Iris pigment epithelial cell (primary cell): ENCODE data around the gene FAM171A2.
"Not testable (repeated sequence)": the region's sequence is repeated elsewhere in the genome, so short reads cannot be mapped to it uniquely, and the experiment has no call there.

Experiments
- DNase-seq: peaks from one replicate; pipeline ENCODE4 v3.0.0-alpha.2; 2011; ENCODE audit warnings: low read depth

The FAM171A2 gene

GRCh38 chr17:44363613-44364159, at the start of gene FAM171A2:
Gene FAM171A2, minus strand, starts transcription at chr17:44363853. Its CDS starts 139 bp downstream, at chr17:44363714.
- peak; percentile 40 for DNase-seq

- no peak for DNase-seq
Observed at GRCh38 chr17:44409309-44410028, 45.8 kb upstream of the FAM171A2 start.

GRCh38 chr17:44408786-44409185, 45.1 kb upstream of the FAM171A2 start:
- DNase-seq: no peak

- DNase-seq: no peak
Observed at GRCh38 chr17:44402564-44403172, 39.0 kb upstream of the FAM171A2 start.

GRCh38 chr17:44400226-44400847, 36.7 kb upstream of the FAM171A2 start:
- peak; percentile 50 for DNase-seq

GRCh38 chr17:44398692-44399691, 35.3 kb upstream of the FAM171A2 start:
- DNase-seq: no peak

- DNase-seq: no peak
Observed at GRCh38 chr17:44397479-44398440, 34.1 kb upstream of the FAM171A2 start.

- no peak for DNase-seq
Observed at GRCh38 chr17:44396946-44397345, 33.3 kb upstream of the FAM171A2 start.

- DNase-seq: no peak
Observed at GRCh38 chr17:44394833-44395232, 31.2 kb upstream of the FAM171A2 start.

GRCh38 chr17:44394112-44394511, 30.5 kb upstream of the FAM171A2 start:
- DNase-seq: not testable (repeated sequence)

- DNase-seq: no peak
Observed at GRCh38 chr17:44390250-44390870, 26.7 kb upstream of the FAM171A2 start.

GRCh38 chr17:44389723-44390202, 26.1 kb upstream of the FAM171A2 start:
- no peak for DNase-seq

GRCh38 chr17:44389281-44389680, 25.6 kb upstream of the FAM171A2 start, which contains the start of gene ITGA2B:
Gene ITGA2B, minus strand, starts transcription at chr17:44389649. Its CDS starts 176 bp downstream, at chr17:44389473.
- DNase-seq: no peak

- no peak for DNase-seq
Observed at GRCh38 chr17:44387804-44388203, 24.2 kb upstream of the FAM171A2 start.

- DNase-seq: no peak
Observed at GRCh38 chr17:44386182-44386525, 22.5 kb upstream of the FAM171A2 start.

- peak; percentile 55 for DNase-seq
Observed at GRCh38 chr17:44385287-44386181, 21.9 kb upstream of the FAM171A2 start.

- DNase-seq: no peak
Observed at GRCh38 chr17:44384823-44385286, 21.2 kb upstream of the FAM171A2 start.

GRCh38 chr17:44384281-44384822, 20.7 kb upstream of the FAM171A2 start:
- no peak for DNase-seq
